HG03354 (cell line): Measurements from ENCODE around the gene DNAJC5.

Source experiments
- ATAC-seq: cut with Tn5 transposase; IDR thresholded peaks from one replicate; pipeline ENCODE4 v1.9.1; 2021; ENCODE audit warnings: mild to moderate bottlenecking; ENCODE audit not compliant: unreplicated experiment, poor library complexity, severe bottlenecking

The DNAJC5 gene

DNA sequence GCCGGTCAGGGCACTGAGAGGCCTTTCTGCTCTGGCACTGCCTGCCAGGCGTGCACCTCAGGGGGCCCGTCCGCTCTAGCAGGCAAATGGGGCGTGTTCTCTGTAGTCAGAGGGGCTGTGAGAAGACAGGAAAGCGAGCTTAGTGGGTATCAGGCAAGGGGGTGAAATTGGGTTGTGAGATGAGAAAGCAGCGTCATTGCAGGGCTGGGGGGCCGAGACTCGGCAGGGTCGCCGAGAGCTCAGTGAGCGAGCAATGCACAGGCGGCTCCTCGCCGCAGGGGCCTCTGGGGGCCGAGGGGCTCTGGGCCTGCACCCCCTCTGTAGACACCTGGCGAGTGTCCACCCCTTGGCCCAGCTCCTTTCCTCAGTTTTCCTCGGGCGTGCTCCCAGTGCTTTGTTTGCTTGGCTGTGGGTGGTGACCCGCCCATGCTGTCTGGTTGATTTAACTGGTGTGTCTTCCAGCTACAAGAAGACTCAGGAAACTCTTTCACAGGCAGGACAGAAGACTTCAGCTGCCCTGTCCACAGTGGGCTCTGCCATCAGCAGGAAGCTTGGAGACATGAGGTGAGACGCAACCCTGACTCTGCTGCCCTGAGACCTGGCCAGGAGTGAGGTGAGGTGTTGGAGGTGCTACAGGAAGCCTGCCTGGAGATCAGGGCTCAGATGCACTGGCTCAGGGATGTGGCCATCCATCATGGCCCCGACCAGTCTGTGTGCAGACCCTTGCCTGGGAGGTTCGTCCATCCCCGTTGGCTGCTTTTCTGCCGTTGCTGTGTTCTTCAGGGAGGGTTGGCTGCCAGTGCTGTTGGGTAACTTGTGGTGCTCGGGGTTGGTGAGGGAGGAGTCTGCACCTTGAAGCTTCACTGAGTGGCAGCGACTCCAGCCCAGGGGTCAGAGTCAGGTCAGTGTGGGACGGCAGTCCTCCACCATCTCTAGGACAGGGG lies 12.4 kb upstream of the DNAJC5 start:
- no peak for ATAC-seq

- ATAC-seq, result no peak
These were observed 11.7 kb upstream of the DNAJC5 start for GRCh38 chr20:63883201-63883593.

DNA sequence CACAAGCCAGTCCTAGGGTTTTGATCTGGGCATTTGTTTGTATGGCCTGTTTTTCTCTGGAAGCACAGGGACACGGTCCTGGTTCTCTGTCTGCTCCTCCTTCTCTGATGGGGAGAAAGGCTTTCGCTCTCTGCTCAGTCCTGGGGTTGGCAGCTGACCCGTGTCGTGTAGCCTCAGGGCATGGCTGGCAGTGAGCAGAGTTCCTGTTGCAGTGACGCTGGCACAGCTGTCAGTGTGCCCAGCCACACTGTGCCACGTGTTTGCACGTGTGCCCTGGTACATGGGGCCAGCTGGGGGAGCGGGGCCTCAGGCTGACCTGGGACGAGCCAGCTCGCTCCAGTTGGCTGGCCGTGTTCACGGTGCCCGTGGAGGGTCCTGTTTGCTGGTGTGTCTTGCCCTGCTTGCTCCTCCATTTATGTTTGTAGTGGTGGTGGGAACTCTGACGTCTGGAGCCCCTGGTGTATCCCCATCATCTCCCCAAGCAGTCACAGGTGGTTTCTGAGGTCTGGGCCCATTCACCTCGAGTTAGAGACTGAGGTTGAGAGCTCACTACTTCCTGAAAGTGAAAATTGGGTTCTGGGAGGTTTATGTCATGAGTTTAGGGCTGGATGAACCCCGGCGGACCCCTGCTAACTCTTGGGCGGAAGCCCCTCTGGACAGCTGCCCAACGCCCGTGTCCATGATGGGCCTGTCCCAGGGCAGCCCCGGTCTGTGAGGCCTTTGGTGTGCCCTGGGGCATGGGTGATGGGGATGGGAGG lies 10.2 kb upstream of the DNAJC5 start:
- ATAC-seq, result no peak

GRCh38 chr20:63885264-63886053 lies 9.5 kb upstream of the DNAJC5 start:
- ATAC-seq, result no peak

GRCh38 chr20:63886054-63886419 lies 8.9 kb upstream of the DNAJC5 start:
- ATAC-seq, result no peak

- ATAC-seq, result no peak
These were observed 8.0 kb upstream of the DNAJC5 start for GRCh38 chr20:63886921-63887320.

DNA sequence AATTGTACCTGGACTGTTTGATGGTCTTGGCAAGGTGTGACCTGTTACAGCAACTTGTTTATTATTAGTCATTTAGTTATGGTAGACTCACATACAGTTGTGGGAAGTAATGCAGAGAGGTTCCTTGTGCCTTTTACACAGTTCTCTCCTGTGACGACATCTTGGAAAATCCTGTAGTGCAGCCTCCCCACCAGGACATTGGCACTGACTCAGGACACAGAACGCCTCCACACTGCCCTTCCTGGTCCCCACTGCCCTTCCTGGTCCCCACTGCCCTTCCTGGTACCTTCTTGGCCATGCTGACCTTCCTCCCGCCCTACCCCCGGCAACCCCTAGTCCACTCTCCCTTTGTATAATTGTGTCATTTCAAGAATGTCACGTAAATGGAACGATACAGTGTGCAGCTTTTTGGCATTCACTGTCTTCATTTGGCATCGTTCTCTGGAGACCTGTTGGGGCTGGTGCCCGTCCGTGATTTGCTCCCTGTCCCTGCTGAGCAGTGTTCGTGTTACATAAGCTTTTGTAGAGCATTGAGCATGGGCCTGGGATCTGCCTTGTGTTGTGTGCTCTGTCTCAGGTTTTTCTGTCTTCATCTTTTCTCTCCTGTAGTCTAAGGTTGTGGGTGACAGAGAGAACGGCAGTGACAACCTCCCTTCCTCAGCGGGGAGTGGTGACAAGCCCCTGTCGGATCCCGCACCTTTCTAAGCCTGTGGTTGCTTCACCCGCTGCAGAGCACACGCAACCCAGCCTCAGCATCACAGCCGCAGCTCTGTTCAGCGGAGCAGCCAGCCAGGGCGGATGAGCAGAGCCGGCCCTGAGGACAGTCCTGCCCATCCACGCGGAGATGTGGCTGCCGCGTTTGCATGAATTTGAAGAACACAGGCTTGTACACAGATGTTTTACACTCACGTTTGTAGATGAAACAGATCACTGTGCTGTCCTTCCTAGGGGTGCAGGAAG lies 5.4 kb upstream of the DNAJC5 start:
- ATAC-seq, result no peak

GRCh38 chr20:63890201-63890576 lies 4.7 kb upstream of the DNAJC5 start:
- no peak for ATAC-seq

GRCh38 chr20:63890616-63891015 lies 4.3 kb upstream of the DNAJC5 start:
- ATAC-seq, result no peak

- no peak for ATAC-seq
These were observed 3.6 kb upstream of the DNAJC5 start for GRCh38 chr20:63891061-63892002.

- no peak for ATAC-seq
These were observed 2.5 kb upstream of the DNAJC5 start for GRCh38 chr20:63892402-63892801.

- no peak for ATAC-seq
These were observed 948 bp upstream of the DNAJC5 start for GRCh38 chr20:63893999-63894357.

GRCh38 chr20:63895202-63895951 lies 451 bp downstream of the DNAJC5 start:
- ATAC-seq, result no peak

DNA sequence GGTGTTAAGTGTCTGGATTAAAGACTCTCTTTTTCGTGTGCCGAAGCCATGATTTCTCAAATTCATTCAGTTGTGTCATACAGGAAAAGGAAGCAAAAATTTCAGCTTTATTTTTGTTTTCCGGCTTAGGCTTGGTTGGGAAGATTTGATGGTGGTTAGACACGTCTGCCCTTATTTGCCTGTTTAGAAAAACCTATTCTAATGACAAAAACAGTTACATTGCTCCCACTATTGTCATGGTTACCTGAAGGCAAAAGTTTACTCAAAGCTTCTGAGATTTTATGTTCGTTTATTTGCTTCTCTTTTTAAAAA lies 982 bp downstream of the DNAJC5 start:
- ATAC-seq, result peak; percentile 16

- peak; percentile 41 for ATAC-seq
These were observed 1.6 kb downstream of the DNAJC5 start for GRCh38 chr20:63896264-63897105.

- ATAC-seq, result no peak
These were observed 3.1 kb downstream of the DNAJC5 start for GRCh38 chr20:63897978-63898561.
